SK-N-SH treated with all-trans-retinoic acid at 6 μM for 48 hours (cell line): ENCODE results near the gene WASL.

Experiments used
- ATAC-seq: fragments of 200-7000 bp; cut with Tn5 transposase; 3 replicates; pipeline ENCODE4 v1.9.1; 2020; ENCODE audit warnings: mild to moderate bottlenecking, moderate library complexity
- ARNTL ChIP-seq: fragments of 450-650 bp; formaldehyde crosslinking; IDR thresholded peaks from 2 replicates; pipeline ENCODE4 v1.5.0; 2020; ENCODE audit warnings: low read depth, mild to moderate bottlenecking, moderate library complexity, borderline replicate concordance
- CREB5 ChIP-seq: fragments of 250-450 bp; sonication (Bioruptor Pico); IDR thresholded peaks from 2 replicates; pipeline ENCODE4 v1.5.1; 2020; ENCODE audit warnings: low read depth, mild to moderate bottlenecking, moderate library complexity
- CSDC2 ChIP-seq: fragments of 250-450 bp; sonication (Bioruptor Pico); IDR thresholded peaks from 2 replicates; pipeline ENCODE4 v1.5.0; 2020; ENCODE audit warnings: mild to moderate bottlenecking, moderate library complexity
- CSRNP3 ChIP-seq: fragments of 250-450 bp; sonication (Bioruptor Pico); IDR thresholded peaks from 2 replicates; pipeline ENCODE4 v1.5.1; 2021; ENCODE audit warnings: mild to moderate bottlenecking, moderate library complexity
- ESRRG ChIP-seq: fragments of 250-450 bp; sonication (Bioruptor Pico); IDR thresholded peaks from 2 replicates; pipeline ENCODE4 v1.6.1; 2021; ENCODE audit warnings: mild to moderate bottlenecking
- GLIS3 ChIP-seq: fragments of 250-450 bp; sonication (Bioruptor Pico); IDR thresholded peaks from 2 replicates; pipeline ENCODE4 v1.5.0; 2020; ENCODE audit warnings: mild to moderate bottlenecking, moderate library complexity
- ISL1 ChIP-seq: fragments of 250-450 bp; sonication (Bioruptor Pico); IDR thresholded peaks from 2 replicates; pipeline ENCODE4 v2.1.2; 2022; ENCODE audit warnings: mild to moderate bottlenecking, moderate library complexity
- OSR1 ChIP-seq: fragments of 250-450 bp; sonication (Bioruptor Pico); IDR thresholded peaks from 2 replicates; pipeline ENCODE4 v1.8.0; 2022; ENCODE audit warnings: moderate library complexity, mild to moderate bottlenecking, inconsistent platforms
- PATZ1 ChIP-seq: fragments of 250-450 bp; sonication (Bioruptor Pico); IDR thresholded peaks from 2 replicates; pipeline ENCODE4 v1.8.0; 2020; ENCODE audit warnings: mild to moderate bottlenecking, moderate library complexity, borderline replicate concordance
- POU6F1 ChIP-seq: fragments of 250-450 bp; sonication (Bioruptor Pico); IDR thresholded peaks from 2 replicates; pipeline ENCODE4 v1.8.0; 2021; ENCODE audit warnings: low read depth, mild to moderate bottlenecking, moderate library complexity, borderline replicate concordance
- PPARA ChIP-seq: fragments of 250-450 bp; sonication (Bioruptor Pico); IDR thresholded peaks from 2 replicates; pipeline ENCODE4 v1.5.0; 2020; ENCODE audit warnings: mild to moderate bottlenecking, borderline replicate concordance
- SNAI2 ChIP-seq: fragments of 250-450 bp; sonication (Bioruptor Pico); IDR thresholded peaks from 2 replicates; pipeline ENCODE4 v1.5.0; 2020; ENCODE audit warnings: mild to moderate bottlenecking, moderate library complexity
- TCF4 ChIP-seq: fragments of 250-450 bp; sonication (Bioruptor Pico); IDR thresholded peaks from 2 replicates; pipeline ENCODE4 v1.8.0; 2021; ENCODE audit warnings: mild to moderate bottlenecking, moderate library complexity, borderline replicate concordance
- TOX ChIP-seq: fragments of 250-450 bp; sonication (Bioruptor Pico); IDR thresholded peaks from 2 replicates; pipeline ENCODE4 v1.8.0; 2021; ENCODE audit warnings: mild to moderate bottlenecking, moderate library complexity, borderline replicate concordance
- TSHZ2 ChIP-seq: fragments of 250-450 bp; sonication (Bioruptor Pico); IDR thresholded peaks from 2 replicates; pipeline ENCODE4 v1.5.0; 2020; ENCODE audit warnings: mild to moderate bottlenecking, moderate library complexity
- ZC3H10 ChIP-seq: fragments of 250-450 bp; sonication (Bioruptor Pico); IDR thresholded peaks from 2 replicates; pipeline ENCODE4 v1.5.1; 2021; ENCODE audit warnings: mild to moderate bottlenecking, moderate library complexity
- ZFP30 ChIP-seq: fragments of 450-650 bp; formaldehyde crosslinking; IDR thresholded peaks from 2 replicates; pipeline ENCODE4 v1.5.0; 2022; ENCODE audit warnings: mild to moderate bottlenecking, moderate library complexity
- ZNF565 ChIP-seq: fragments of 450-650 bp; formaldehyde crosslinking; conservative IDR thresholded peaks from 2 replicates; pipeline ENCODE4 v1.5.0; 2020; ENCODE audit warnings: low read depth, mild to moderate bottlenecking, moderate library complexity
- ZNF8 ChIP-seq: fragments of 450-650 bp; formaldehyde crosslinking; IDR thresholded peaks from 2 replicates; pipeline ENCODE4 v1.5.0; 2020; ENCODE audit warnings: mild to moderate bottlenecking, moderate library complexity

The WASL gene

GRCh38 chr7:123662293-123662692 is 86.5 kb downstream of the WASL start:
- no peak for TF ChIP-seq PPARA (CRISPR knock-in tag)
- TF ChIP-seq CSRNP3 (CRISPR knock-in tag) = no peak
- TF ChIP-seq GLIS3 (CRISPR knock-in tag) = no peak
- TF ChIP-seq CSDC2 (CRISPR knock-in tag) = no peak
- TF ChIP-seq TCF4 (CRISPR knock-in tag) = no peak
- no peak for TF ChIP-seq ZFP30
- no peak for TF ChIP-seq ISL1 (CRISPR knock-in tag)
- no peak for TF ChIP-seq ZNF8 (CRISPR knock-in tag)
- TF ChIP-seq POU6F1 (CRISPR knock-in tag) = no peak
- no peak for TF ChIP-seq TSHZ2
- TF ChIP-seq ZC3H10 (CRISPR knock-in tag) = no peak
- TF ChIP-seq SNAI2 (CRISPR knock-in tag) = no peak
- no peak for TF ChIP-seq ESRRG (CRISPR knock-in tag)
- no peak for TF ChIP-seq ARNTL (CRISPR knock-in tag)
- no peak for TF ChIP-seq CREB5 (CRISPR knock-in tag)
- TF ChIP-seq TOX (CRISPR knock-in tag) = no peak
- TF ChIP-seq OSR1 = no peak
- no peak for ATAC-seq

- TF ChIP-seq ARNTL (CRISPR knock-in tag) = no peak
- no peak for TF ChIP-seq PATZ1 (CRISPR knock-in tag)
- no peak for TF ChIP-seq ZNF565 (CRISPR knock-in tag)
- no peak for TF ChIP-seq POU6F1 (CRISPR knock-in tag)
- ATAC-seq = no peak
Observed at GRCh38 chr7:123661765-123662164, 87.0 kb downstream of the WASL start.
